Fibroblast of the aortic adventitia (primary cell): Measurements from ENCODE around the gene EGR2. TPM values are rescaled to one million over a fixed set of nuclear protein-coding genes. Genes with fewer than 3 reads are reported as not detected.

ENCODE experiments used
- DNase-seq: peaks from one replicate; pipeline ENCODE4 v3.0.0-alpha.2; 2010; ENCODE audit warnings: low read depth
- H3K4me3 ChIP-seq: 2 replicates; pipeline ENCODE4 v1.5.1; 2011; ENCODE audit warnings: low read depth, mild to moderate bottlenecking, control low read depth, low read length, moderate library complexity
- total RNA-seq: library from RNA; depleted of rRNA; stranded (reverse); fragments of >200 nt; gene quantifications from 2 replicates; pipeline ENCODE4 v1.2.3, GENCODE V29; 2012; ENCODE audit warnings: low replicate concordance
- TF ChIP-seq, protein P1 (sequence below): IDR thresholded peaks from 2 replicates; pipeline ENCODE4 v1.5.1; 2011; ENCODE audit warnings: mild to moderate bottlenecking, low read length, control low read depth, inconsistent platforms; ENCODE audit not compliant: insufficient read depth

The EGR2 gene
- total RNA-seq, 1 donor = 0.90 TPM

DNA sequence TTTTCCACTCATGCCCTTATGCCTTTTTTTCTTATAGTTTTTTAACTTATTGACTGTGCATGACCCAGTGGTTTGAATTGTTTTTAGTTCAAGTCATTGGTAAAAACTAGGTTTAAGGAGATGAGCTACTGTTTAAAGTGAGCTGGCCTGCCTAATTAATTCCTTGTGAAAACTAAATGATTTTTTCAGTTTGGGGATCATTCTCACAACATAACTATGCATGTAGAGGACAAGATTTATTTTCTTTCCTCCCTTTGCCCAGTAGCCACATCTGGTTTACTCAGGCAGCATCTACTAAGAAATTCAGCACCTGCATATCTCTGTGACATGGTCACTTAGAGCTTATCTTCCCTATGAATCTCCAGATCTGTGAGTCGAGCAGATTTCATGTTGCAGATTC is 9.9 kb downstream of the EGR2 start:
- TF ChIP-seq, protein P1, sequence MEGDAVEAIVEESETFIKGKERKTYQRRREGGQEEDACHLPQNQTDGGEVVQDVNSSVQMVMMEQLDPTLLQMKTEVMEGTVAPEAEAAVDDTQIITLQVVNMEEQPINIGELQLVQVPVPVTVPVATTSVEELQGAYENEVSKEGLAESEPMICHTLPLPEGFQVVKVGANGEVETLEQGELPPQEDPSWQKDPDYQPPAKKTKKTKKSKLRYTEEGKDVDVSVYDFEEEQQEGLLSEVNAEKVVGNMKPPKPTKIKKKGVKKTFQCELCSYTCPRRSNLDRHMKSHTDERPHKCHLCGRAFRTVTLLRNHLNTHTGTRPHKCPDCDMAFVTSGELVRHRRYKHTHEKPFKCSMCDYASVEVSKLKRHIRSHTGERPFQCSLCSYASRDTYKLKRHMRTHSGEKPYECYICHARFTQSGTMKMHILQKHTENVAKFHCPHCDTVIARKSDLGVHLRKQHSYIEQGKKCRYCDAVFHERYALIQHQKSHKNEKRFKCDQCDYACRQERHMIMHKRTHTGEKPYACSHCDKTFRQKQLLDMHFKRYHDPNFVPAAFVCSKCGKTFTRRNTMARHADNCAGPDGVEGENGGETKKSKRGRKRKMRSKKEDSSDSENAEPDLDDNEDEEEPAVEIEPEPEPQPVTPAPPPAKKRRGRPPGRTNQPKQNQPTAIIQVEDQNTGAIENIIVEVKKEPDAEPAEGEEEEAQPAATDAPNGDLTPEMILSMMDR = no peak
- no peak for DNase-seq
- H3K4me3 ChIP-seq = peak overlapping the region; percentile 97

DNA sequence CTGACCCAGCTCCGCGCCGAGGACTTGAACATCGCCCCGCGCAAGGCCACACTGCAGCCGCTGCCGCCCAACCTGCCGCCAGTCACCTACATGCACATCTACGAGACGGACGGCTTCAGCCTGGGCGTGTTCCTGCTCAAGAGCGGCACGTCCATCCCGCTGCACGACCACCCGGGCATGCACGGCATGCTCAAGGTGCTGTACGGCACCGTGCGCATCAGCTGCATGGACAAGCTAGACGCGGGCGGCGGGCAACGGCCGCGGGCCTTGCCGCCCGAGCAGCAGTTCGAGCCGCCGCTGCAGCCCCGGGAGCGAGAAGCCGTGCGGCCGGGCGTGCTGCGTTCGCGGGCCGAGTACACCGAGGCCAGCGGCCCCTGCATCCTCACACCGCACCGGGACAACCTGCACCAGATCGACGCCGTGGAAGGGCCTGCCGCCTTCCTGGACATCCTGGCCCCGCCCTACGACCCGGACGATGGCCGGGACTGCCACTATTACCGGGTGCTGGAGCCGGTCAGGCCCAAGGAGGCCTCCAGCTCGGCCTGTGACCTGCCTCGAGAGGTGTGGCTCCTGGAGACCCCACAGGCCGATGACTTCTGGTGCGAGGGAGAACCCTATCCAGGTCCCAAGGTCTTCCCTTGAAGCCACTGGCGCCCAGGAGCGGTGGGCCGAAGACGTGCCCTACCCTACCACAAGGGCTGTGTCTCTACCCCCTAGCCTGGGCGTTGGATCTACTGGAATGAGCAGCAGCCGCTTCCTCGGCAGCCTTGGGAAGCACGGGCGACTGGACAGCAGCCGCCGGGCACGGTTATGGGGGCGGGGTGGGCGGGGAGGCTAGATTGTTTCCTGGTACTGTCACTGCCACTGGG is 10.7 kb downstream of the EGR2 start:
- TF ChIP-seq, protein P1 = no peak
- DNase-seq = peak; percentile 39
- peak overlapping the region; percentile 97 for H3K4me3 ChIP-seq

DNA sequence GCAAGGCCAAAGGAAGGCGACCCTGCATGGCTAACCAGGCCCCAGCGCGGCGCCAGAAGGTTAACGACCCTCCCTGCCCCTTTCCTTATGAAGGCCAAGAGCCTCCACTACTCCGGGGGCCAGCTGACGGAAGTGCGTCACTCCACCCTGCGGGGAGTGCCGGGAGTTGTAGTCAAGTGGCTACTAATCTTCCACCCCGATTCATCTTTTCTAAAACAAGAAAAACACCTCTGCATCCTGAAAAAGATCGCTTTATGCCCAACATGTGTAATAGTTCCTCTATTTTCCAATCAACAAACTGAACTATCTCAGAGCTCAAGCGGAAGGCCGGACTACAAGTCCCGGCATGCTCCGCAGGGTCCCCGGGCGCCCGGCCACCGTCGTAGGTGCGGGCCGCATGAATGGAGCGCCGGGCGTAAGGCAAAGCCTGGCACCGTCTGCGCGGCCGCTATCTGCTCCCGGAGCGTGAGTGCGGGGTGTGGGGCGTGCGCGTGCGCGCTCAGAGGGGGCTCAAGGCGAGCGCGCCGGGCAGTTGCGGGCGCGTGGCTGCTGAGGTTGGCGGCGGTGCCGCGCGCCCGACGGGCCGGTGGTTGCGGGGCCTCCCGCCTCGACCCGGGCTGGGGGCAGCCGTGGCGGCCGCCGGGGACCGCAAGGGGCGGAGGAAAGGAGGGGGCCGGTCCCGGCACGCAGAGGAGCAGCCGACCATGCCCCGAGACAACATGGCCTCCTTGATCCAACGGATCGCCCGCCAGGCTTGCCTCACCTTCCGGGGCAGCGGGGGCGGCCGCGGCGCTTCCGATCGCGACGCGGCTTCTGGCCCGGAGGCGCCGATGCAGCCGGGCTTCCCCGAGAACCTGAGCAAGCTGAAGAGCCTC is 11.6 kb downstream of the EGR2 start, which contains the start of gene ADO:
Gene ADO (plus strand): TSS at position 365 of the 875 bp plus-strand sequence. CDS start 340 bp downstream, at position 705.
- peak within 1 kb of the TSS; percentile 97 for H3K4me3 ChIP-seq
- TF ChIP-seq, protein P1 = no peak
- peak; percentile 86 for DNase-seq

DNA sequence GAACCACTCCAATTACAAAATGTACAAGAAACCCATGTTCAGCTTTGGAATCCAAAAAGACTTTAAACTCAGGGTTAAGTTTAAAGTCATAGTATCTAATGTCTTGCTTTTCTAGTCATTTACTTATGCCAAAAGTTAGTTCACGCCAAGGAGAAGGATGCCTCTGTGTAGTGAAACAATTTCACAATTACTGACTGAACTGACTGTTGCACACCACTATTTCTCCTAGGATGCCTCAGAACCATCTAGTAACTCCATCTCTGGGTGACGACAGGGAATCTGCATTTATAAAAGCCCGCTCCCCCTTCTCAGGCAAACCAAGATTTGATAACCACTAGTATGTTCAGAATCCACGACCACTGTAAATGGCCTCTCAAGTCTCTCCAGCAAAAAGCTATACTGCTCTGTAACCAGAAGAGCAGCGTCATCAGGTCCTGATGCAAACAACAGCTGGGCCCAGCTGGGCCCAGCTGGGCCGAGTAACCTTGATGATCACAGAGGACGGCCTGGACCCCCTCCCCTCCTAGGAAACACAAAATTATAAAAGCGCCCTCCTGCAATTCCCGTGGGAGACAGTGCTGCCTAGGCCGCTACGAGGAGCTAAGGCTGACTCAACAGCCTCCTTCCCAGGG is 12.3 kb downstream of the EGR2 start:
- peak overlapping the region; percentile 97 for H3K4me3 ChIP-seq
- TF ChIP-seq, protein P1 = no peak
- DNase-seq = peak; percentile 35

DNA sequence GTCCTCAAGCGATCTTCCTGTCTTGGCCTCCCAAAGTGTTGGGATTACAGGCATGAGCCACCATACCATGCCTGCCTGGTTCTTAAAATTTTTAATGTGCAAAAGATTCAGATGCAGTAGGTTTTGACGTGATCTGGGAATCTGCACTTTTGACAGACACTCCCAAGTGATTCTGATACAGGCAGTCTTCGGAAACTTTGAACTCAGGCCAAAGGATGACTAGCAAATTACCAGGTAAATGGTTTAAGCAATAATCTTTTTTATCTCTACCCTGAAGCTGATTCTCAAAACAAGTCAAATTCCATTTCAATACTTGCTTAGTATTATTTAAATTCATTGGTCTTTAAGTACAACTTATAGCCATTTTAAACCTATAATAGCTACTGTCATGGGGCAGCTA is 14.3 kb downstream of the EGR2 start:
- H3K4me3 ChIP-seq = no peak overlapping the region
- TF ChIP-seq, protein P1 = no peak
- DNase-seq = no peak

DNA sequence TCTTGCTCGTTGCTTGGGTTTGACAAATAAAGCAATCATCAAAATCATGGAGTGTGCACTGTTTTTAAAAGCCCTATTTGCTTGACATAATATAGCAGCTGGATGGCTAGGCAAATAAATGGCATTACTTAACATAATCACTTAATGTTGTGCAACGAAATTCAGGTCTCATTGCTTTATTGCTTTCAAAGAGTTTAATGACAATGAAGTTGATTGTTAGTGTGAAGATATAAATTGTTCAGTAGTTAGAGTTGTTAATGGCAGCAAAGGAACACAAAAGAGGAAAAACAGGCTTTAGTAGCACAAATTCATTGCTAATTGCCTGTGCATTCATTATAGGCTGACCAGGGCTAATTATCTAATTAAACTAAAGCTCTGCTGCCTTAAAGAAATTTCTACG is 19.3 kb downstream of the EGR2 start:
- DNase-seq = no peak
- TF ChIP-seq, protein P1 = no peak

More for the DNA sequence above, 19.3 kb downstream of the EGR2 start:
- no peak overlapping the region for H3K4me3 ChIP-seq
